ENCODE measurements around the gene C2CD4B. TPM values are rescaled to one million over a fixed set of nuclear protein-coding genes. Genes with fewer than 3 reads are reported as not detected.

Gene C2CD4B
- total and polyA plus RNA-seq, 2 of the 13 experiments (the other 11 are each of a cell fraction or from before 2014, with no cell fraction given) = not detected

DNA sequence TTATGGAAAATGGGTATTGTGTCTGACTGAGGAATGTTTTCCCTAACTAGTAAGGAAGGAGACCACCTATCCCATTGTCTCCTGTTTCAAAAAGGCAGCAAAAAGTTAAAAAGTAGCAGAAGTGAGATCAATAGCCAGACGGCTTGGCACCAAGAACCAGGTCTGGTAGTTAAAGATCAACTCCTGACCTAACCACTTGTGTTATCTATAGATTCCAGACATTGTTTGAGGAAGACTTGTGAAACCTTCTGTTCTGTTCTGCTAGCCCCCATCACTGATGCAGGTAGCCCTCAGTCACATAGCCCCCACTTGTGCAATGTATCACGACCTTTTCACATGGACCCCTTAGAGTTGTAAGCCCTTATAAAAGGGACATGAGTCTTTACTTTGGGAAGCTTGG lies 46.3 kb upstream of the C2CD4B start (continued):
- TF ChIP-seq, protein P1, sequence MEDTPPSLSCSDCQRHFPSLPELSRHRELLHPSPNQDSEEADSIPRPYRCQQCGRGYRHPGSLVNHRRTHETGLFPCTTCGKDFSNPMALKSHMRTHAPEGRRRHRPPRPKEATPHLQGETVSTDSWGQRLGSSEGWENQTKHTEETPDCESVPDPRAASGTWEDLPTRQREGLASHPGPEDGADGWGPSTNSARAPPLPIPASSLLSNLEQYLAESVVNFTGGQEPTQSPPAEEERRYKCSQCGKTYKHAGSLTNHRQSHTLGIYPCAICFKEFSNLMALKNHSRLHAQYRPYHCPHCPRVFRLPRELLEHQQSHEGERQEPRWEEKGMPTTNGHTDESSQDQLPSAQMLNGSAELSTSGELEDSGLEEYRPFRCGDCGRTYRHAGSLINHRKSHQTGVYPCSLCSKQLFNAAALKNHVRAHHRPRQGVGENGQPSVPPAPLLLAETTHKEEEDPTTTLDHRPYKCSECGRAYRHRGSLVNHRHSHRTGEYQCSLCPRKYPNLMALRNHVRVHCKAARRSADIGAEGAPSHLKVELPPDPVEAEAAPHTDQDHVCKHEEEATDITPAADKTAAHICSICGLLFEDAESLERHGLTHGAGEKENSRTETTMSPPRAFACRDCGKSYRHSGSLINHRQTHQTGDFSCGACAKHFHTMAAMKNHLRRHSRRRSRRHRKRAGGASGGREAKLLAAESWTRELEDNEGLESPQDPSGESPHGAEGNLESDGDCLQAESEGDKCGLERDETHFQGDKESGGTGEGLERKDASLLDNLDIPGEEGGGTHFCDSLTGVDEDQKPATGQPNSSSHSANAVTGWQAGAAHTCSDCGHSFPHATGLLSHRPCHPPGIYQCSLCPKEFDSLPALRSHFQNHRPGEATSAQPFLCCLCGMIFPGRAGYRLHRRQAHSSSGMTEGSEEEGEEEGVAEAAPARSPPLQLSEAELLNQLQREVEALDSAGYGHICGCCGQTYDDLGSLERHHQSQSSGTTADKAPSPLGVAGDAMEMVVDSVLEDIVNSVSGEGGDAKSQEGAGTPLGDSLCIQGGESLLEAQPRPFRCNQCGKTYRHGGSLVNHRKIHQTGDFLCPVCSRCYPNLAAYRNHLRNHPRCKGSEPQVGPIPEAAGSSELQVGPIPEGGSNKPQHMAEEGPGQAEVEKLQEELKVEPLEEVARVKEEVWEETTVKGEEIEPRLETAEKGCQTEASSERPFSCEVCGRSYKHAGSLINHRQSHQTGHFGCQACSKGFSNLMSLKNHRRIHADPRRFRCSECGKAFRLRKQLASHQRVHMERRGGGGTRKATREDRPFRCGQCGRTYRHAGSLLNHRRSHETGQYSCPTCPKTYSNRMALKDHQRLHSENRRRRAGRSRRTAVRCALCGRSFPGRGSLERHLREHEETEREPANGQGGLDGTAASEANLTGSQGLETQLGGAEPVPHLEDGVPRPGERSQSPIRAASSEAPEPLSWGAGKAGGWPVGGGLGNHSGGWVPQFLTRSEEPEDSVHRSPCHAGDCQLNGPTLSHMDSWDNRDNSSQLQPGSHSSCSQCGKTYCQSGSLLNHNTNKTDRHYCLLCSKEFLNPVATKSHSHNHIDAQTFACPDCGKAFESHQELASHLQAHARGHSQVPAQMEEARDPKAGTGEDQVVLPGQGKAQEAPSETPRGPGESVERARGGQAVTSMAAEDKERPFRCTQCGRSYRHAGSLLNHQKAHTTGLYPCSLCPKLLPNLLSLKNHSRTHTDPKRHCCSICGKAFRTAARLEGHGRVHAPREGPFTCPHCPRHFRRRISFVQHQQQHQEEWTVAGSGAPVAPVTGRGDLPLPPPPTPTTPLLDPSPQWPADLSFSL (CRISPR knock-in tag; IDR thresholded peaks at IDR 0.05) = no peak
- TF ChIP-seq, protein P2, sequence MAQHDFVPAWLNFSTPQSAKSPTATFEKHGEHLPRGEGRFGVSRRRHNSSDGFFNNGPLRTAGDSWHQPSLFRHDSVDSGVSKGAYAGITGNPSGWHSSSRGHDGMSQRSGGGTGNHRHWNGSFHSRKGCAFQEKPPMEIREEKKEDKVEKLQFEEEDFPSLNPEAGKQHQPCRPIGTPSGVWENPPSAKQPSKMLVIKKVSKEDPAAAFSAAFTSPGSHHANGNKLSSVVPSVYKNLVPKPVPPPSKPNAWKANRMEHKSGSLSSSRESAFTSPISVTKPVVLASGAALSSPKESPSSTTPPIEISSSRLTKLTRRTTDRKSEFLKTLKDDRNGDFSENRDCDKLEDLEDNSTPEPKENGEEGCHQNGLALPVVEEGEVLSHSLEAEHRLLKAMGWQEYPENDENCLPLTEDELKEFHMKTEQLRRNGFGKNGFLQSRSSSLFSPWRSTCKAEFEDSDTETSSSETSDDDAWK (CRISPR knock-in tag; IDR thresholded peaks at IDR 0.05) = no peak
- TF ChIP-seq MXD3 (CRISPR knock-in tag; IDR thresholded peaks at IDR 0.05) (no peak), ZNF724P (CRISPR knock-in tag; IDR thresholded peaks at IDR 0.05; ENCODE audit: borderline replicate concordance) (no peak), ZNF414 (CRISPR knock-in tag; IDR thresholded peaks at IDR 0.05) (no peak), ZNF282 (IDR thresholded peaks at IDR 0.05; ENCODE audit: partially characterized antibody) (no peak), PHF20 (CRISPR knock-in tag; IDR thresholded peaks at IDR 0.05) (no peak)
